ENCODE measurements around the gene DYNLT2. TPM values are rescaled to one million over a fixed set of nuclear protein-coding genes. Genes with fewer than 3 reads are reported as not detected.
"Not testable (repeated sequence)": the region's sequence is repeated elsewhere in the genome, so short reads cannot be mapped to it uniquely, and the experiment has no call there.

Gene DYNLT2
- total RNA-seq, 1 experiment from 2014 or later: 2.1 TPM

DNA sequence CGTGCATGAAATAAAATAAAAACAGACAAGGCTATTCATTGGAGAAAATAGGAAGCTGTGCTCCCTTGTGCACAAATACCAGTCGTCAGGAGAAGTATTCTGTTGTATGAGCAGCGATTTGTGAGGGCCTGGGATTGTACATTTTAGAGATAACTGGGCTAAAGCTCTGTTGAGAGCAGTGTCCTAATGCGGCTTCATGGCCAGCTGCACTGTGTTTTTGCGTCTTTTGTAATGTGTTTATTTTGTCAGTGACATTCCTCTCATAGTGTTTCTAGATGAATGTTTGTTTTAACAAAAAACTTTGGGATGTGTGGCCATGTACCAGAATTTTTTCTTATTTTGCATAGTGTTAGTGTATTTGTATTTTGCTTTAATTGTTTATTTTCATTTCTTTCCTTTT, 14.9 kb upstream of the DYNLT2 start:
- BruUV-seq (replicated peaks): no TSS peak
- H3K36me3 ChIP-seq (ENCODE audit: control insufficient read depth, insufficient read depth, low read length): peaks cover 13% of the 10 kb centered on the region; the same call in 1 of the 2 replicates
- no peaks in the 10 kb centered on the region for H3K4me1 ChIP-seq (ENCODE audit: control insufficient read depth, insufficient read depth, low read length)
- no peaks in the 10 kb centered on the region for H3K27me3 ChIP-seq (ENCODE audit: control insufficient read depth, insufficient read depth, low read length)
- TF ChIP-seq, protein P1, sequence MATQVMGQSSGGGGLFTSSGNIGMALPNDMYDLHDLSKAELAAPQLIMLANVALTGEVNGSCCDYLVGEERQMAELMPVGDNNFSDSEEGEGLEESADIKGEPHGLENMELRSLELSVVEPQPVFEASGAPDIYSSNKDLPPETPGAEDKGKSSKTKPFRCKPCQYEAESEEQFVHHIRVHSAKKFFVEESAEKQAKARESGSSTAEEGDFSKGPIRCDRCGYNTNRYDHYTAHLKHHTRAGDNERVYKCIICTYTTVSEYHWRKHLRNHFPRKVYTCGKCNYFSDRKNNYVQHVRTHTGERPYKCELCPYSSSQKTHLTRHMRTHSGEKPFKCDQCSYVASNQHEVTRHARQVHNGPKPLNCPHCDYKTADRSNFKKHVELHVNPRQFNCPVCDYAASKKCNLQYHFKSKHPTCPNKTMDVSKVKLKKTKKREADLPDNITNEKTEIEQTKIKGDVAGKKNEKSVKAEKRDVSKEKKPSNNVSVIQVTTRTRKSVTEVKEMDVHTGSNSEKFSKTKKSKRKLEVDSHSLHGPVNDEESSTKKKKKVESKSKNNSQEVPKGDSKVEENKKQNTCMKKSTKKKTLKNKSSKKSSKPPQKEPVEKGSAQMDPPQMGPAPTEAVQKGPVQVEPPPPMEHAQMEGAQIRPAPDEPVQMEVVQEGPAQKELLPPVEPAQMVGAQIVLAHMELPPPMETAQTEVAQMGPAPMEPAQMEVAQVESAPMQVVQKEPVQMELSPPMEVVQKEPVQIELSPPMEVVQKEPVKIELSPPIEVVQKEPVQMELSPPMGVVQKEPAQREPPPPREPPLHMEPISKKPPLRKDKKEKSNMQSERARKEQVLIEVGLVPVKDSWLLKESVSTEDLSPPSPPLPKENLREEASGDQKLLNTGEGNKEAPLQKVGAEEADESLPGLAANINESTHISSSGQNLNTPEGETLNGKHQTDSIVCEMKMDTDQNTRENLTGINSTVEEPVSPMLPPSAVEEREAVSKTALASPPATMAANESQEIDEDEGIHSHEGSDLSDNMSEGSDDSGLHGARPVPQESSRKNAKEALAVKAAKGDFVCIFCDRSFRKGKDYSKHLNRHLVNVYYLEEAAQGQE (IDR thresholded peaks at IDR 0.05; ENCODE audit: insufficient read depth in 1 of 2, low read depth in 2 of 2, low read length in 1 of 2): no peak
- TF ChIP-seq POLR2AphosphoS5 (IDR thresholded peaks at IDR 0.05; ENCODE audit: low read depth, low read length) (no peak), TCF7L2 (IDR thresholded peaks at IDR 0.05; ENCODE audit: low read depth, low read length) (no peak), CTCF (IDR thresholded peaks at IDR 0.05) (no peak), SIN3A (IDR thresholded peaks at IDR 0.05; ENCODE audit: borderline replicate concordance, insufficient read depth, low read depth, low read length) (no peak)
- POLR2A ChIA-PET: no interaction called here
- in situ Hi-C loops (cut with HindIII; ENCODE audit: low pct_unique_long_range_greater_than_20kb, low sequenced_read_pairs) (no loop called here), intact Hi-C loops (cut with micrococcal nuclease; ENCODE audit: unreplicated experiment) (no loop called here)
- CTCF ChIA-PET: no interaction called here
- no peak for ATAC-seq
- no peak for DNase-seq (ENCODE audit: low read depth, low spot score)
- no peak overlapping the region for H3K27ac ChIP-seq (ENCODE audit: low read length)
- no peaks in the 10 kb centered on the region for H3K9me3 ChIP-seq (ENCODE audit: control insufficient read depth, insufficient read depth, low read depth, low read length)
- no peak overlapping the region for H3K4me3 ChIP-seq (ENCODE audit: low read depth in 2 of 2, low read length in 2 of 2)

DNA sequence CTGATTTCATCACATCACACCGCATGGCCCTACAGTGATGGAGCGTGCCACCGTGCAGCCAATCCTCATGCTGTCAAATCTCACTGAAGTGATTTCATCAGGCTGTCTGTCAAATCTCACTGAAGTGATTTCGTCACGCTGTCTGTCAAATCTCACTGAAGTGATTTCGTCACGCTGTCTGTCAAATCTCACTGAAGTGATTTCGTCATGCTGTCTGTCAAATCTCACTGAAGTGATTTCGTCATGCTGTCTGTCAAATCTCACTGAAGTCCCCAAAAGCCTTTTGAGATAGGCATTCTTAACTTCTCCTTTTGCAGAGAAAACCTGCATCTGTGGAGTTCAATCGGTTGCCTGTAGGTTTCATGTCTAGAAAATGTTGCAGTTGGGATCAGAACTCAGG, 14.4 kb upstream of the DYNLT2 start:
- ATAC-seq; in situ Hi-C loops (cut with HindIII; ENCODE audit: low pct_unique_long_range_greater_than_20kb, low sequenced_read_pairs); H3K4me1 ChIP-seq (ENCODE audit: control insufficient read depth, insufficient read depth, low read length); H3K27ac ChIP-seq (ENCODE audit: low read length); DNase-seq (ENCODE audit: low read depth, low spot score); BruUV-seq (replicated peaks); CTCF ChIA-PET; intact Hi-C loops (cut with micrococcal nuclease; ENCODE audit: unreplicated experiment); H3K4me3 ChIP-seq (ENCODE audit: low read depth in 2 of 2, low read length in 2 of 2); H3K9me3 ChIP-seq (ENCODE audit: control insufficient read depth, insufficient read depth, low read depth, low read length); H3K27me3 ChIP-seq (ENCODE audit: control insufficient read depth, insufficient read depth, low read length); POLR2A ChIA-PET: not testable (repeated sequence)
- H3K36me3 ChIP-seq (ENCODE audit: control insufficient read depth, insufficient read depth, low read length): peaks cover 13% of the 10 kb centered on the region; the same call in 1 of the 2 replicates

DNA sequence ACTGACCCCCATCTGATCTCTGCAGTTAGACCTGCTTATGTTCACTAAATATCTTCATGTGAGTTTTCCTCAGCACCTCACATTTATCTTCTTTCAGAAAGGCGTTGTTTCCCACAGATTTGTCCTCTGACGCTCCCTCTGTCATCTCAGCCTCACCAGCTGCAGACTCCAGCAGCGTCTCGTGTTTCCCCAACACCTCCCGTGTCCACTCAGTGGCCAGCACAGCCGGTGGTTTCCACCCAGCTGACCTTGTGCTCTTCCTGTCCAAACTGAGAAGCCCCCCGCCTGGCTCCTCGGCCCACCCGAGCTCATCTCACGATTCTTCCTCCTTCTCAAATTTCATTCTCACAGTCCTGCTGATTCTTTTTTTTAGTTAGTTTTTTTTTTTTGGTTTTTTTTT, 12.5 kb upstream of the DYNLT2 start:
- intact Hi-C loops (cut with micrococcal nuclease; ENCODE audit: unreplicated experiment): no loop called here
- no peak for TF ChIP-seq TCF7L2 (IDR thresholded peaks at IDR 0.05; ENCODE audit: low read depth, low read length)
- TF ChIP-seq SIN3A (IDR thresholded peaks at IDR 0.05; ENCODE audit: borderline replicate concordance, insufficient read depth, low read depth, low read length): no peak
- TF ChIP-seq CTCF (IDR thresholded peaks at IDR 0.05): no peak
- TF ChIP-seq, protein P1 (IDR thresholded peaks at IDR 0.05; ENCODE audit: insufficient read depth in 1 of 2, low read depth in 2 of 2, low read length in 1 of 2): no peak
- TF ChIP-seq POLR2AphosphoS5 (IDR thresholded peaks at IDR 0.05; ENCODE audit: low read depth, low read length): no peak
- no peak for ATAC-seq
- ChIA-PET CTCF (interaction anchor here (0.6 kb wide), 1 partner anchor 807 kb away, joined by 3 read pairs; no protein-coding TSS in a partner anchor), POLR2A (no interaction called here)
- DNase-seq (ENCODE audit: low read depth, low spot score): no peak
- Histone ChIP-seq H3K27me3 (ENCODE audit: control insufficient read depth, insufficient read depth, low read length) (no peaks in the 10 kb centered on the region), H3K4me1 (ENCODE audit: control insufficient read depth, insufficient read depth, low read length) (no peaks in the 10 kb centered on the region), H3K4me3 (ENCODE audit: low read depth in 2 of 2, low read length in 2 of 2) (no peak overlapping the region), H3K36me3 (ENCODE audit: control insufficient read depth, insufficient read depth, low read length) (peaks cover 9% of the 10 kb centered on the region; the same call in 1 of the 2 replicates), H3K9me3 (ENCODE audit: control insufficient read depth, insufficient read depth, low read depth, low read length) (no peaks in the 10 kb centered on the region), H3K27ac (ENCODE audit: low read length) (no peak overlapping the region)
- BruUV-seq (replicated peaks): no TSS peak
- in situ Hi-C loops (cut with HindIII; ENCODE audit: low pct_unique_long_range_greater_than_20kb, low sequenced_read_pairs): no loop called here

Measured in Panc1 (cell line).